Right lobe of liver (tissue), 6 donors: ENCODE measurements around the gene MAGEC3. TPM values are rescaled to one million over a fixed set of nuclear protein-coding genes. Genes with fewer than 3 reads are reported as not detected.

ENCODE experiments used
- ATAC-seq, 4 donors: fragments of 200-7000 bp; cut with Tn5 transposase; one replicate each; pipeline ENCODE4 v1.9.1; 2020; ENCODE audit warnings: mild to moderate bottlenecking in 4 of 4, moderate library complexity in 4 of 4
- DNase-seq, 3 donors: peaks; one replicate each; pipeline ENCODE4 v3.0.0-alpha.2; 2020
- H3K27ac ChIP-seq, 3 donors: fragments of 200-600 bp; one replicate each; pipeline ENCODE4 v1.8.0; 2022
- H3K27me3 ChIP-seq, 2 donors: fragments of 200-600 bp; one replicate each; pipeline ENCODE4 v1.8.0; 2022
- H3K36me3 ChIP-seq, 4 donors: fragments of 200-600 bp; sonication (generic) in 1 of 4; one replicate each; pipeline versions ENCODE4 v1.5.1 to v1.8.0; 2017 to 2022; ENCODE audit warnings: control low read depth in 1 of 4
- H3K4me1 ChIP-seq, 4 donors: fragments of 200-600 bp; sonication (generic) in 1 of 4; one replicate each; pipeline versions ENCODE4 v1.5.1 to v1.8.0; 2017 to 2022; ENCODE audit warnings: control low read depth in 1 of 4
- H3K4me3 ChIP-seq, 3 donors: fragments of 200-600 bp; one replicate each; pipeline ENCODE4 v1.8.0; 2022
- H3K9me3 ChIP-seq, 4 donors: fragments of 200-600 bp; sonication (generic) in 1 of 4; one replicate each; pipeline versions ENCODE4 v1.5.1 to v1.8.0; 2017 to 2022; ENCODE audit warnings: control low read depth in 1 of 4
- POLR2A ChIP-seq: fragments of 450-650 bp; IDR thresholded peaks from one replicate; pipeline ENCODE4 v1.6.1; 2017; ENCODE audit warnings: antibody characterized with exemption, mild to moderate bottlenecking
- WGBS: methylation state at CpG from one replicate; pipeline ENCODE4 v1.1.6; 2018; ENCODE audit warnings: low coverage, low lambda C conversion rate; ENCODE audit not compliant: insufficient coverage; ENCODE audit errors: missing lambda C conversion rate; 5-methylcytosine and 5-hydroxymethylcytosine counted together
- intact Hi-C, 2 donors: fragments of 100-400 bp; cut with DNase I; formaldehyde crosslinking; loops; one replicate each; pipeline versions ENCODE4 v1.11.2 to v1.14.1; 2022
- total RNA-seq, 6 experiments: library from RNA; depleted of rRNA in 2 of 6; stranded (reverse); fragments of >200 nt in 2 of 6; fragmentation: NEBNext Ultra II Directional in 3 of 6; extraction: Animal tissue kit (Norgen Biotek cat#: 25700) in 3 of 6; gene quantifications; one replicate each; pipeline versions ENCODE4 v1.1.0 to v1.2.4, GENCODE V29; 2016 to 2023
- TF ChIP-seq, protein P1 (sequence below), 4 donors: fragments of 200-600 bp in 3 of 4; fragments of 450-650 bp in 1 of 4; IDR thresholded peaks; one replicate each; pipeline versions ENCODE4 v1.5.1 to v1.8.0; 2016 to 2022; ENCODE audit warnings: antibody characterized with exemption in 4 of 4, mild to moderate bottlenecking in 2 of 4
- donor health status: DM: no; HTN: yes; CAD: no.
- donor health status: DM: no; HTN: no; CAD: no.
- donor health status: DM: no; HTN: no; CAD: no.
- donor health status: DM: no; HTN: yes; CAD: no.
- donor health status: DM: no; HTN: yes; CAD: no.

The MAGEC3 gene
- total RNA-seq, 6 experiments from 2014 or later: not detected

- no peak for TF ChIP-seq POLR2A
- TF ChIP-seq, protein P1, sequence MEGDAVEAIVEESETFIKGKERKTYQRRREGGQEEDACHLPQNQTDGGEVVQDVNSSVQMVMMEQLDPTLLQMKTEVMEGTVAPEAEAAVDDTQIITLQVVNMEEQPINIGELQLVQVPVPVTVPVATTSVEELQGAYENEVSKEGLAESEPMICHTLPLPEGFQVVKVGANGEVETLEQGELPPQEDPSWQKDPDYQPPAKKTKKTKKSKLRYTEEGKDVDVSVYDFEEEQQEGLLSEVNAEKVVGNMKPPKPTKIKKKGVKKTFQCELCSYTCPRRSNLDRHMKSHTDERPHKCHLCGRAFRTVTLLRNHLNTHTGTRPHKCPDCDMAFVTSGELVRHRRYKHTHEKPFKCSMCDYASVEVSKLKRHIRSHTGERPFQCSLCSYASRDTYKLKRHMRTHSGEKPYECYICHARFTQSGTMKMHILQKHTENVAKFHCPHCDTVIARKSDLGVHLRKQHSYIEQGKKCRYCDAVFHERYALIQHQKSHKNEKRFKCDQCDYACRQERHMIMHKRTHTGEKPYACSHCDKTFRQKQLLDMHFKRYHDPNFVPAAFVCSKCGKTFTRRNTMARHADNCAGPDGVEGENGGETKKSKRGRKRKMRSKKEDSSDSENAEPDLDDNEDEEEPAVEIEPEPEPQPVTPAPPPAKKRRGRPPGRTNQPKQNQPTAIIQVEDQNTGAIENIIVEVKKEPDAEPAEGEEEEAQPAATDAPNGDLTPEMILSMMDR (IDR thresholded peaks at IDR 0.05): no peak
- Histone ChIP-seq H3K4me3 (no peak overlapping the region), H3K36me3 (no peaks in the 10 kb centered on the region), H3K4me1 (no peaks in the 10 kb centered on the region), H3K27ac (no peak overlapping the region), H3K9me3 (no peaks in the 10 kb centered on the region), H3K27me3 (no peaks in the 10 kb centered on the region)
- intact Hi-C loops: no loop called here
- DNase-seq (no peak), ATAC-seq (no peak)
- 33% methylated on average over 6 of the region's 6 CpGs for WGBS
Observed at GRCh38 chrX:141815904-141816303, 22.2 kb upstream of the MAGEC3 start.

GRCh38 chrX:141832247-141832646 lies 5.9 kb upstream of the MAGEC3 start:
- Histone ChIP-seq H3K36me3 (no peaks in the 10 kb centered on the region), H3K9me3 (no peaks in the 10 kb centered on the region)
- ATAC-seq: no peak

GRCh38 chrX:141839856-141840255 lies 1.7 kb downstream of the MAGEC3 start:
- Histone ChIP-seq H3K27ac (no peak overlapping the region), H3K4me3 (no peak overlapping the region), H3K36me3 (no peaks in the 10 kb centered on the region), H3K9me3 (no peaks in the 10 kb centered on the region), H3K27me3 (no peaks in the 10 kb centered on the region), H3K4me1 (peaks cover 0 to 4% (median 0%) of the 10 kb centered on the region in 4 donors)
- intact Hi-C loops: no loop called here
- DNase-seq: no peak
- 42% methylated on average over 2 of the region's 2 CpGs for WGBS
- TF ChIP-seq, protein P1 (IDR thresholded peaks at IDR 0.05): no peak
- no peak for TF ChIP-seq POLR2A
- no peak for ATAC-seq

More at GRCh38 chrX:141832247-141832646, 5.9 kb upstream of the MAGEC3 start:
- Histone ChIP-seq H3K4me3 (no peak overlapping the region), H3K4me1 (no peaks in the 10 kb centered on the region), H3K27ac (no peak overlapping the region), H3K27me3 (no peaks in the 10 kb centered on the region)
- intact Hi-C loops: no loop called here
- 18% methylated on average over 3 of the region's 3 CpGs for WGBS
- TF ChIP-seq, protein P1 (IDR thresholded peaks at IDR 0.05): no peak
- DNase-seq: no peak

DNA sequence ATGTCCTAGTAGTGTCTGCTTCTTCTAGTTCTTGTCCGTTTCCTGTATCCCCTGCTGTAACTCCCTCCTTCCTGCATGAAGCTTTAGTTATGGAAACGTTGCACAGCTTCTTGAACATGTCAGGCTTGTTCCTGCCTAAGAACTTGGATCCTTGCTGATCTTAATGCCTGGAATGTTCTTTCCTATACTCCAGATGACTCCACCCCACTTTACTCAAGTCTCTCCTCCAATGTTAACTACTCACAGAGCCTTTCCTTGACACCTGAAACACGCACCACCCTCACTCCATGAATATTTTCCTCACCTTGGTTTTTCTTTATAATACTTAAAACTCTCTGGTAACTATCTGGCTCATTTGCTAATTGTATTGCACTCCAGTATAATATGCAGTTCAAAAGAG lies 19.4 kb downstream of the MAGEC3 start:
- DNase-seq (no peak), ATAC-seq (no peak)

More for the DNA sequence above, 19.4 kb downstream of the MAGEC3 start:
- TF ChIP-seq, protein P1 (IDR thresholded peaks at IDR 0.05): no peak
- TF ChIP-seq POLR2A: no peak
- Histone ChIP-seq H3K9me3 (no peaks in the 10 kb centered on the region), H3K27ac (no peak overlapping the region), H3K4me3 (no peak overlapping the region), H3K4me1 (no peaks in the 10 kb centered on the region), H3K27me3 (no peaks in the 10 kb centered on the region), H3K36me3 (no peaks in the 10 kb centered on the region)
- intact Hi-C loops: no loop called here
- WGBS: 21% methylated on average over 3 of the region's 3 CpGs
